ENCODE results near the gene DNASE2.

The DNASE2 gene

DNA sequence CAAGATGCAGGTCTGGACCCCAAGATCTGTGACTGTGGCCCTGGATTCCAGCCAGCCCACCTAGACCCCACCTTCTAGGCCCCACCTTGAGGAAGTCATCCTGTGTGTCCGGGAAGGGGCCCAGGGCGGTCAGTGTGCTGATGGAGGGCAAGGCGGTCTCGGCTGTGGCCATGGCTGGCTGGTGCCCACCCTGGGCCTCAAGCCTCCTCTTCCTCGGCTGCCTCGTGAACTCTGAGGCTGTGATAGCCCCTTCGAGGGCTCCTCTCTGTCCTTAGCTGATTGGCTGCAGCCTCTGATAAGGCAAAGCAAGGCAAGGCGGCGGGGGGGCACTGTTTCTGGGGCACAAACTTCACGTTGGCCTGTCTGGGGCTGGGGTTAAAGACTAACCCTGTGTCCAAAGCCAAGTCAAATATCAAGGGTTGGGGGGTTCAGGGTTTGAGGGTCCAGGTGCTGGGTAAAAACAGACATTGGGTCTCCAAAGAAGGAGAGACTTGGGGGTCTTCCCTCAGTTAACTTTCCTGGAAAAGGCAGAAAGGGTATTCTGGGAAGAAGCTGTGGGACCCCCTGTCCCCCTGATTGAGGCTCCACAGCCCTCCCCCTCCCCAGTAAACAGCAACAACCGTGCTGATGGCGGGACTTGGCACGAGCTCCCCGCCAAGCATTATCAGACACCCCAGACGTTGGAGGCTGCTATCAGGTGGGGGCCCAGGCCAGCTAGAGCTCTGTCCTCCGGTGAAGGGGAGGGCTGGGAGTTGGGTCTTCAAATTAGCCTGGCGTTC, 5.9 kb upstream of the DNASE2 start, which contains the start of gene KLF1:
Gene KLF1 (minus strand): TSS at position 233 of the 779 bp plus-strand sequence. CDS start 61 bp downstream, at position 172.
- no peak for DNase-seq (ENCODE audit: low read depth in 2 of 2)

DNA sequence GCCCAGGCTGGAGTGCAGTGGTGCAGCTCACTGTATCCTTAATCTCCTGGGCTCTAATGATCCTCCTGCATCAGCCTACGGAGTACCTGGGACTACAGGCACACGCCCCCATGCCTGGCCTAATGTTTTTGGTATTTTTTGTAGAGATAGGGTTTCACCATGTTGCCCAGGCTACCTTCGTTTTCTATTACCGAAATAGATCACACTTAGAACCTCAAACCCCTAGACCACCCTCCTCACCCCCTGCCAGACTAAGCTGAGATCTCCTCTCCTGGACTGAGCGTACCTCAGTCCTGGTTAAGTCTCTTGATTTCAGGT, 5.4 kb upstream of the DNASE2 start:
- no peak for DNase-seq (ENCODE audit: low read depth in 2 of 2)

DNA sequence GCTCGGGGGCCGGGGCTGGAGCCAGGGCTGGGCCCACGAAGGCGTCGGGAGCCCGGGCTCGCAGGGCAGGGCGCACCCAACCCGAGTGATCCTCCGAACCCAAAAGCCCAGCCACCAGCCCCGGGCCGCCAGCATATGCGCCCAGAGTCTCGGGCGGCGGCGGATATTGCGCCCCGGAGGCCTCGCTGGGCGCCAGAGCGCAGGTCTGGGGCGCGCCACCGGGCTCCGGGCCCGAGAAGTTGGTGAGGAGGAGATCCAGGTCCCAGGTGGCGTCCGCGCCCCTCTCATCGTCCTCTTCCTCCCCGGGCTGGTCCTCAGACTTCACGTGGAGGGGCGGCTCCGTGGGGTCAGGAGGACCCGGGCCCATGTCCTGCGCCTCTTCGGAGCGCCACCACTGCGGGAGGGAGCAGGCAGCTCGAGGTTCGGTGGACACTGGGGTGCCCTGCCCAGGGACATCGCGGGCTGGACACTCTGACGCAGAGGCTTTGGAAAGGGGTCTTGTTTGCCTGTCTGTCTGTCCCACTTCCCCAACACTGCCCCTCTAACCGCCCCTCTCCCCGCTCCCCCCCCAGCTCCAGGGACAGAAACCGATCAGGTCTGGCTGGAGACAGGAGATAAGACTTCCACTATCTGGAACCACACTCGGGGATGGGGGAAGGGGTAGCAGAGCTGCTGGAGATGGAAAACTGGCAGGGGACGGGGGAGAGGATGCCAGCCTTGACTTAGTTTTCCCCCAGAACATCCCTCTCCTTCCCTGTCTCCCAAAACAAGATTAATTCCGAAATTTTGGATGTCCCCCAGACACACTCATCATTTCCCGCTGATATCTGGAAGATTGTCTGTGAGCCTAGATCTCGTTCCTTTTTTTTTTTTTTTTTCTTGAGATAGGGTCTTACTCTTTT, 4.8 kb upstream of the DNASE2 start:
- DNase-seq (ENCODE audit: low read depth in 2 of 2): no peak

DNA sequence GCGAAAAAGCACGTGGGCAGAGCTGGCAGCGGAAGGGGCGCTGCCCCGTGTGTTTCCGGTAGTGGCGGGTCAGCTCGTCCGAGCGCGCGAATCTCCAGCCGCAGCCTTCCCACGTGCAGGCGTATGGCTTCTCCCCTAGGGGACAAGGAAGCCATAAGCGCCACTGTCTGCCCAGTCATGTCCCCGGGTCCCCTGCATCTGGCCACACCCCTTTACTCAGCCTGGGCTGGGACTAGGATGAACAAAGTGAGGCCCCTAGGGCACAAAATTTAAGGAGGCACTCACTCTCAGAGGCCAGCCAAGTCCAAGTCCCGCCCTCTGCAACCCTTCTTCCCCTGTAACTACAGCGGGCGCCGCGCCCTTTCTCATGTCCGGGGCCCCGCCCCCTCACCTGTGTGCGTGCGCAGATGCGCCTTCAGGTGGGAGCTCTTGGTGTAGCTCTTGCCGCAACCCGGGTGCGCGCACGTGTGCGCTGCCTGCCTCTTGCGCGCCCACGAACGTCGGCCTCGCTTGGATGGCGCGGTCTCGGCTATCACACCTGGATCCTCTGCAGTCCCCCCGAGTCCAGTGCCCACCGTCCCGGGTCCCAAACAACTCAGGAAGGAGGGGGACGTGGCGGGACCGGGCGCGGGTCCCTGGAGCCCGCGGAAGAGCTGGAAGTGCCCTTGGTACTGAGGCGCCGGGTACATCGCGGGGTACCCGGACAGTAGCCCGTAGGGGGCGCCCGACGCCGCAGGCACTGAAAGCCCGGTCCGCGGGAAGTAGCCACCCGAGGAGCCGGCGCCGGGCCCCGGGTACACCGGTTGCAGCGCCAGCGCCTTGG, 3.9 kb upstream of the DNASE2 start:
- DNase-seq (ENCODE audit: low read depth in 2 of 2): peak; percentile 83 to 93

DNA sequence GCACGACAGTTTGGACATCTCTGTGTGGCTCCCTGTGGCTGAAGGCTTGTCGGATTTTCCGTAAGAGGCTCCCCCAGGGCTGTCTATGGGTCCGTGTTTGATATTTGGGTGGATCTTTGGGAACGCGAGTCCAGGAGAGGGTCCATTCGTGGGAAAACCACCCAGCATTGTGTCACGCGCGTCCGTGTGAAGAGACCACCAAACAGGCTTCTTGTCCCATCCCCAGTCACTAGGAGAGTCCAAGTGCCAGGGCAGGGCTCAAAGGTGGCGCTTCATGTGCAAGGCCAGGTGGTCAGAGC, 3.3 kb upstream of the DNASE2 start:
- DNase-seq (ENCODE audit: low read depth in 2 of 2): no peak

DNA sequence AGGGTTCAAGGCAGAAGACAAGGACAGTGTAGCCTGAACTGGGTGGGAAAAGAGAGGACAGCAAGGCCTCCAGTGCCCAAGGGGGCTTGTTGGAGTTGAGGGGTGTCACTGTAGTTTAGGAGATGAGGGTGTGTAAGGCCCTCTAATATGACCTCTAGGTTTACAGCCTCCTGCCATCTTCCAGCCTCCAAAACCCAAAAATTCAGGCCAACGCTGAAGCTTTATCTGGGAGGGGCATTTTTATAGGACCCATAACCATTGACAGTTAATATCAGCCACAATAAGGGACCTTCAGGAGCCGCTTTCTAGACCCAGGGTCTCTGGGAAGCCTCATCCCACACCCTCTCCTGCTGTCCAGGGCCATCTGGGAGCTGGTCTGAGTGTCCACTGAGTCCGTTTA, 3.0 kb upstream of the DNASE2 start:
- no peak for DNase-seq (ENCODE audit: low read depth in 2 of 2)

DNA sequence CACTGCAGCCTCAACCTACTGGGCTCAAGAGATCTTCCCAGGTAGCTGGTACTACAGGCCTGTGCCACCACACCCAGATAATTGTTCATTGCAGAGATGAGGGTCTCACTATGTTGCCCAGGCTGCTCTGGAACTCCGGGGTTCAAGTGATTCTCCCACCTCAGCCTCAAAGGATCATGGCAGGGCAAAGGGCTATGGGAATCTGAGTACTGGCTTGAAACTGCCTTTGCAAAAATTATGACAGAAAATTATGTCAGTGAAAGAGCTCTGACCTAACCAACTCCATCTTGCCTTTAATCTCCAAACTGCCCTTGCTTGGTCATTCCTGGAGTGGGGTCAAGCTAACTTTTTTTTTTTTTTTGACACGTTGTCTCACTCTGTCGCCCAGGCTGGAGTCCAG, 1.3 kb upstream of the DNASE2 start:
- DNase-seq (ENCODE audit: low read depth in 2 of 2): no peak

DNA sequence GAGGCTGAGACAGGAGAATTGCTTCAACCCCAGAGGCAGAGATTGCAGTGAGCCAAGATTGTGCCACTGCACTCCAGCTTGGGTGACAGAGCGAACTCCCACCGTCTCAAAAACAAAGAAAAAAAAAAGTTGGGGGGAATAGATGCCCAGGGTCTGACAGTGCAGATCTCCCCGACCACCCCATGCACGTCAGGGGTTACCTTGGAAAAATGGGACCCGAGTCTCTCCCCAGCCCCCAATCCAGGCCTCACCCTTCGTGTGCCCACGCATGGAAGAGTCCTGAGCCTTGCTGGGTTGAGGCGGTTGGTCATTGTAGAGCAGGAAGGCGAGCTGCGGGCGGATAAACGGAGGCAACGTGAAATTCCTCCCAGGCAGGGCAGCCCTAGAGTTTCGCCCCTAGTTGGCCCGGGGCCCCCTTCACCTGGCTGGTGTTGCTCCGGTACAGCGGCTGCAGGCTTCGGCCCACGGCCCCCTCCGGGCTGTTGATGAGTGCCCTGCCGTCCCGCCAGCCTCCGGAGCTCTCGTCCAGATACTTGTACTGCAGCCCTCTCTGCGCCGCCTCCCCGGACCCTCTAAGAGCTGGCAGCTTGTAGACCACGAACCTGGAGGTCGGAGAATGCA, 588 bp downstream of the DNASE2 start:
- no peak for DNase-seq (ENCODE audit: low read depth in 2 of 2)

DNA sequence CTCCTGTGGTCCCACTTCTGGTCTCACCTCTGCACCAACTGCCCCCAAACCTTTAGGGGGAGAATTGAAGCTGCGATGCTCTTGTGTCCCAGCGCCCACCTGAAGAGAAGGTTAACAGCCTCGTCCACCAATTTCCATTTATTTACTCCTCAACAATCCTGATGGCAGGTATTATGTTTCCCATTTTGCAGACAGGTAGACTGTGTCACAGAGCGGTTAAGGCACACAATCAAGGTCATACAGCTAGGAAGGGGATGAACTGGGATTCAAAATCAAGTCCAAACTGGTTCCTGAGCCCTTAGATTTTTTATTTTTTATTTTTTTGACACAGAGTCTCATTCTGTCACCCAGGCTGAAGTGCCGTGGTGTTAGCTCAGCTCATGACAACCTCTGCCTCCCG, 6.2 kb downstream of the DNASE2 start:
- no peak for DNase-seq (ENCODE audit: low read depth in 2 of 2)

DNA sequence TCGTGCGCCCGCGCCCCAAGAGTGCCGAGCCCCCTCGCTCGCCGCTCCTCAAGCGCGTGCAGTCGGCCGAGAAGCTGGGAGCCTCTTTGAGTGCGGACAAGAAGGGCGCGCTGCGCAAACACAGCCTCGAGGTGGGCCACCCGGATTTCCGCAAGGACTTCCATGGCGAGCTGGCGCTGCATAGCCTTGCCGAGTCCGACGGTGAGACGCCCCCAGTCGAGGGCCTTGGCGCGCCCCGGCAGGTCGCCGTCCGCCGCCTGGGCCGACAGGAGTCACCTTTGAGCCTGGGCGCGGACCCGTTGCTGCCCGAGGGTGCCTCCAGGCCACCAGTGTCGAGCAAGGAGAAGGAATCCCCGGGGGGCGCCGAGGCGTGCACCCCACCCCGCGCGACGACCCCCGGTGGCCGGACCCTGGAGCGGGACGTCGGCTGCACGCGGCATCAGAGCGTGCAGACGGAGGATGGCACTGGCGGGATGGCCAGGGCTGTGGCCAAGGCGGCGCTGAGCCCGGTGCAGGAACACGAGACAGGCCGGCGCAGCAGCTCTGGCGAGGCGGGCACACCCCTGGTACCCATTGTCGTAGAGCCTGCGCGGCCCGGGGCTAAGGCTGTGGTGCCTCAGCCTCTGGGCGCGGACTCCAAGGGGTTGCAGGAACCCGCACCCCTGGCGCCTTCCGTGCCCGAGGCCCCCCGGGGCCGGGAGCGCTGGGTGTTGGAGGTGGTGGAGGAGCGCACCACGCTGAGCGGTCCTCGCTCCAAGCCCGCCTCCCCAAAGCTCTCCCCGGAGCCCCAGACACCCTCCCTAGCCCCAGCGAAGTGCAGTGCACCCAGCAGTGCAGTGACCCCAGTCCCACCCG, 7.1 kb downstream of the DNASE2 start:
- DNase-seq (ENCODE audit: low read depth in 2 of 2): no peak

DNA sequence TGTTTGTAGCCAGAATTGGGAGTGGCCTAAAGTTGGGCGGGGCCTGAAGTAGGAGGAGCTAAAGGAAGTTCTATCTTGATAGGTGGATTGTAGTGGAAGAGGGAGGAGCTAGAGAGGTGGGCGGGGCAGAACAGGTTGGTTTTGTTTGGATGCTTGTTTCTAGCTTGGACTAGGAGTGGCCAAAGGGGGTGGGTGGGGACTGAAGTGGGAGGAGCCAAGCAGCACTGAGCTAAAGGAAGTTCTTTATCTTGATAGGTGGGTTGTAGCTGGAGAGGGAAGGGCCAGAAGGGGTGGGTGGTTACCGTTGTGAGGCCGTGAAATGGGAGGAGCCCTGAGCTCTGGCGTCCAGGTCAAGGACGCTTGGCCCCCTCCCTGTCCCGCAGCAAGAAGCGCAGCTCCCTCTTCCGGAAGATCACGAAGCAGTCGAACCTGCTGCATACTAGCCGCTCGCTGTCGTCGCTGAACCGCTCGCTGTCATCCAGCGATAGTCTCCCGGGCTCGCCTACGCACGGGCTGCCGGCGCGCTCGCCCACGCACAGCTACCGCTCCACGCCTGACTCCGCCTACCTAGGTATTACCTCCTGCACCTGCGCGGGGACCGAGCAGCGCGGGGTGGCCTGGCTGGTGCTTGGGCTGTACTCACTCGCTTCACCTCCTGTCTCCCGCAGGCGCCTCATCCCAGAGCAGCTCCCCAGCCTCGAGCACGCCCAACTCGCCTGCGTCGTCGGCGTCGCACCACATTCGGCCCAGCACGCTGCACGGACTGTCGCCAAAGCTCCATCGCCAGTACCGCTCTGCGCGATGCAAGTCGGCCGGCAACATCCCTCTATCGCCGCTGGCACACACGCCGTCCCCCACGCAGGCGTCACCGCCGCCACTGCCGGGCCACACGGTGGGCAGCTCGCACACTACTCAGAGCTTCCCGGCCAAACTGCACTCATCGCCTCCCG, 8.0 kb downstream of the DNASE2 start:
- DNase-seq (ENCODE audit: low read depth in 2 of 2): peak in 1 of 2 donors; percentile 42

DNA sequence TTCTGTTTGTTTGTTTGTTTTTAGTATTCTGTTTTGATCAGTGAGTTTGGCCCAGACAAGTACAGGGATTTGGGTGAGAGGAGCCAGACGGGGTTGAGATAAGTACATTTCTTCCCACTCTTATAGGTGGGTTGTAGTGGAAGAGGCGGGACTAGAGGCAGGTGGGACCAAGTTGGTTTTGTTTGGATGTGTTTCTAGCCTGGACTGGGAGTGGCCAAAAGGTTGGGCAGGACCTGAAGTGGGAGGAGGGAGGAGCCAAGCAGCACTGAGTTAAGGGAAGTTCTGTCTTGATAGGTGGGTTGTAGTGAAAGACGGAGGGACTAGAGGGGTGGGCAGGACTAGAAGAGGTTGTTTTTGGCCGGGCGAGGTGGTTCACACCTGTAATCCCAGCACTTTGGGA, 9.0 kb downstream of the DNASE2 start:
- DNase-seq (ENCODE audit: low read depth in 2 of 2): no peak

DNA sequence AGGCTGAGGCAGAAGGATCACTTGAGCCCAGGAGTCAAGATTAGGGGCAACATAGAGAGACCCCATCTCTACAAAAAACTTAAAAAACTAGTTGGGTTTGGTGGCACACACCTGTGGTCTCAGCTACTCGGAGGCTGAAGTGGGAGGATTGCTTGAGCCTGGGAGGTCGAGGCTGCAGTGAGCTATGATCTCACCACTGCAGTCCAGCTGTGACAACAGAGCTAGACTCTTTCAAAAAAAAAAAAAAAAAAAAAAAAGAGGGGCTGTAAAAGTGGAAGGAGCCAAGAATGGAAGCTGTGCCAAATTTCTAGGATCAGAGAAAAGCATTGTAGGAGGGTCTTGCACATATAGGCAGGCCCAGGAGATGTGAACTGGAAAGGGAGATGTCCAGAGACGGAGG, 9.6 kb downstream of the DNASE2 start:
- DNase-seq (ENCODE audit: low read depth in 2 of 2): no peak

DNA sequence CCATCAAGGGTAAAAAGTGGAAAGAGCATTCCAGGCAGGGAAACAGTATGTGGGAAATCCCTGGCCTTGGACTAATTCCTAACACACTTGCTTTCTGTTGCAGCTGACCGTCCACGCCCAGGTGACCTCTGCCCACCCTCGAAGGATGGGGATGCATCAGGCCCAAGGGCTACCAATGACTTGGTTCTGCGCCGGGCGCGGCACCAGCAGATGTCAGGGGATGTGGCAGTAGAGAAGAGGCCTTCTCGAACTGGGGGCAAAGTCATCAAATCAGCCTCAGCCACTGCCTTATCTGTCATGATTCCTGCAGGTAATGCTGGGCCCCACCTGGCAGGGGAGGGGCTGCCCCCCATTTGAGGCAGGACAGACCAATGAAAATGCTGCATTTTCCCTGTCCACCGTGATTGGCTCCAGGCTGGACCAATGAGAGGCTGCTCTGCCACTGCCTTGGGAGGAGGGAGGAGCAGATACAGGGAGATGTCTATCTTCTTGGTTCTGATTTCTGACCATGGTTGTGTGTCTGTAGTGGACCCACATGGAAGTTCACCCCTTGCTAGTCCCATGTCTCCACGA, 12.6 kb downstream of the DNASE2 start:
- DNase-seq (ENCODE audit: low read depth in 2 of 2): peak in 1 of 2 donors; percentile 22

DNA sequence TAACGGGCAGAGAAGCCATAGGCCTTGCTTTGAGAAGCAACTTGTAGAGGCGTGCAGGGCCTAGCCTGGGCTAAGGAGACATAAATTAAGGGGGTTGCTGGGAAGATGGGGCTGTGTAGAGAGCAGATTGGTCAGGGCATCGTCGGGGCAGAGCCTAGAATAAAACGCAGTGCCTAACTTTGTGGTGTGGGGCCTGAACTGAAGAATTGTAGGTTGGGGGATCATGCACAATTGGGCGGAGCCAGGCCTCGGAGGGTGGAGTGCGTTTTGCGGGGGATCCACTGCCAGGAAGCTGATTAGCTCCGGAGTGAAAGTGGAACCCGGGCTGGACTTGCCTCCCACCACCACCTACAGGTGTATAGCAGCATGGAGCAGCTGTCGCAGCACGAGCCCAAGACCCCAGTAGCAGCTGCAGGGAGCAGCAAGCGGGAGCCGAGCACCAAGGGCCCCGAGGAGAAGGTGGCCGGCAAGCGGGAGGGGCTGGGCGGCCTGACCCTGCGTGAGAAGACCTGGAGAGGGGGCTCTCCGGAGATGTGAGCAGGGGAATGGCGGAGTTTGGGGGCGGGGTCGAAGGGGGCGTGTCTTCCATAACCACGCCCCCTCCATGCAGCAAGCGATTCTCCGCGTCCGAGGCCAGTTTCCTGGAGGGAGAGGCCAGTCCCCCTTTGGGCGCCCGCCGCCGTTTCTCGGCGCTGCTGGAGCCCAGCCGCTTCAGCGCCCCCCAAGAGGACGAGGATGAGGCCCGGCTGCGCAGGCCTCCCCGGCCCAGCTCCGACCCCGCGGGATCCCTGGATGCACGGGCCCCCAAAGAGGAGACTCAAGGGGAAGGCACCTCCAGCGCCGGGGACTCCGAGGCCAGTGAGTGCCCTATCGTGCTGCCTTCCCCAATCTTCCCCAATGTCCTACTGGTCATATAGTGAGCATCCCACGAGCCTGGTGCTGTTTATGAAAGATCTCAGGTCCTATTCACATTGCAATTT, 13.8 kb downstream of the DNASE2 start:
- DNase-seq (ENCODE audit: low read depth in 2 of 2): peak in 1 of 2 donors; percentile 60

DNA sequence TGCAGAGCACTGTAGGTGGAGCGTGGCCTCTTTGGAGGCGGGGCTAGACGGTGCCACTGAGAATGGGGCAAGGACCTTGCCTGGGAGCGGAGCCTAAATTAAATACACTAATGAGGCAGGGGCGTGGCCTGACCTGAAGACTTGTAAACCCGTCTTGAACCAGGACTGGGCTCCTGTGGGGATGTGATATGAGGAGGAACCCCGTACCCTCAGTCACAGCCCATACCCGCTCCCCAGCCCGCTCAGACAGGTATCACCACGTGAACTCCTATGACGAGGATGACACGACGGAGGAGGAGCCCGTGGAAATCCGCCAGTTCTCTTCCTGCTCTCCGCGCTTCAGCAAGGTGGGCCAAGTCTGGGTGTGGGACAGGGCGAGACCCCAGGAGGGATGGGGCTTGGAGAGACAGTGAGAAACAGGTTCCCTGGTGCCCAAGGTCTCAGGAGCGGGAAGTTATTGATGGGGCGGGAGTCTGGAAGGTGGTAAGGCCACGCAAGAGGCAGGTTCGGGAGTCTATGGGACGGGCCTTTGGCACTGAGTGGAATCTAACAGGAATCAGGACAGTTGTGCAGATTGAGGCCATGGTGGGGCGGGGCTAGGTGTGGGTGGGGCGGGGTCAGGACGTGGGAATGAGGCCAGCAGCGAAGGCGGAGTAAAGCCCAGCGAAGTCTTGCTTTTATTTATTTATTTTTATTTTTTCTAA, 14.7 kb downstream of the DNASE2 start:
- no peak for DNase-seq (ENCODE audit: low read depth in 2 of 2)

DNA sequence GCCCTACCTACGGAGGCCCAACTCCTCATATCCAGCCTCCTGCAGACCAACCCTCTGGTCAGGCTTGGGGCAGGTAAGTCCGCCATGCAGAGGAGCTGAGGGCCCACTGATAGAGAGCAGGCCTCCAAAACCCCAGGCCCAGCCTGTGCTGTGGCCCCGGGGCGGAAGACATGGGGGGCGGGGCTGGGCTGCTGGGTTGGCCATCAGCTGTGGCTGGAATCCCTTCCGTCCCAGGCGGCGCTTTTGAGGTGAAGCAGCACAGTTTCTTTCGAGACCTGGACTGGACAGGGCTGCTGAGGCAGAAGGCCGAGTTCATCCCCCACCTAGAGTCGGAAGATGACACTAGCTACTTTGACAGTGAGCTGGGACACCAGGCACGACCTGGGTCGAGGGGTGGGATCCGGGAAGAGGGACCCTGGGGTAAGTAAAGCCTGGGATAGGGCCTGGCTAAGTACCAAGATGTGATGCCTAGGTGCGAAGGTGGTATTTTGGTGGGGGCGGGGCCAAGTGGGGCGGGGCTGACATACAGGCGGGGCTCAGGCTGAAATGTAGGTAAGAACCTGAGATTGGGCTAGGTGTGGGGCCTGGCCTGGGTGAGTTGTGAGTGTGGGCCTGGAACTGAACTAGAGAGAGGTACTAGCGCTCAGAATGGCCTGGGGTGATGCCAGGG, 15.4 kb downstream of the DNASE2 start:
- no peak for DNase-seq (ENCODE audit: low read depth in 2 of 2)

All from stimulated activated CD8-positive, alpha-beta memory T cell treated with anti-CD3 and anti-CD28 coated beads, Interleukin-15, amount 100 ng/mL, for 48 hours (primary cell).